ENCODE results near the gene PPP2CA.
"Not testable (repeated sequence)": the region's sequence is repeated elsewhere in the genome, so short reads cannot be mapped to it uniquely, and the experiment has no call there.

The PPP2CA gene

DNA sequence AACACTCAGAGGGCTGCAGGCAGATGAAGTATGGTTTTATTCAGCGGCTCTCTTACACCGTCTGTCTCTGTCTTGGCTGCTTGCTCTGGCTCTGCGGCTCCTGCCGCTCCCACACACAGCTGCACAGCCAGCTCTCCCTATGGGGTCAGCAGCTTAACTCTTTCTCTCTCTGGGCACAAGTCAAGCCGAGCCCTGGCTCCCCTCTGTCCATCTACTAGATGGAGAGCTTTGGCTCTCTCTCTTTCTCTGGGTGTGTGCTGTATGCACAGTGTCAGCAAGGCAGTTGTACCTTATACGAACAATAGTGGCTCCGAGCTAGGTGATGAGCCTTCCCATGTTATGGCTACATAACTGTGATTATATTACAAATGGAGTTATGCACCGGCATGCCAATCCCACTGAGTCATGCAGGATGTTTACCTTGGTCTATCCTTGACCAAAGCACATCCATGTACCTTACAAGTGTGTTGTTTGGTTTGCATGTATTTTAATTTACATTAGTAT, 19.3 kb upstream of the PPP2CA start:
- DNase-seq = no peak

DNA sequence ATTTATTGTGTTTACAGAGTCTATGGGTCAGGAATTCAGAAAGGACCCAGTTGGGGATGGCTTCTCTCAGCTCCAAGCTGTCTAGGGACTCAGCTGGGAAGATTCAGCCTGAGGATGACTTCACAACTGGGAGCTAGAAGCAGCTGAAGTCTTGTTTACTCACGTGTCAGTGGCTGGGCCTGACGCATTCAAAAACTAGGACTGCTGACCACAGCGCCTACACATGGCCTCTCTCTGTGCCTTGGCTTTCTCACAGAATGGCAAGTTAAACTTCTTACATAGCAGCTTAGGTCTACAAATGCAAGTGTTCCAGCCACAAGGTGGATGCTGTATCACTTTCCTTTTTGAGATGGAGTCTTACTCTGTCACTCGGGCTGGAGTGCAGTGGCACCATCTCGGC, 16.3 kb upstream of the PPP2CA start:
- DNase-seq = no peak

DNA sequence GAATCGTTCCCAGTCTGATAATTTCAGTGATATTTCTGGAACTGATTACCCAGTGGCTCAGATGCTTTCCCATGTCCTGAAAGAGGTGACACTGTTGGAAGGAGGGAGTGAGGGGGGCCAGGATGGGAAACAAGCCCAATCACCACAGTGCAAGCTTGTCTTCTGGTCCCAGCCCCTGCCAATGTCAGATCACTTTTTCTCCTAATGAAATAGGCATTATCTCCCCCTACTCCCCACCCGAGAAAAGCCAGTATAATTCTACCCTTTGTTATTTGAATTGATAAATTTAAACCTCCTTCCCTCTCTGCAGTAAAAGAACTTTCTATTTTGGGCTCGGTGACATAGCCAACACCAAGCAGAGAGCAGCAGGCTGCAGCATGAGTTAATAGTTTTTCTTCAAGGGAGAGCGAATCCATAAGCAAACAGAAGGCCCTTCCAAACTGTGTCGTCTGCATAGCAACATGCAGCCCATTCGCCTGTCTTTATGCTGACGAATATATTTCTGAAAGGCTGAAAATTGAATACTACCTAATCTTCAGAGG, 14.6 kb upstream of the PPP2CA start:
- DNase-seq = no peak

DNA sequence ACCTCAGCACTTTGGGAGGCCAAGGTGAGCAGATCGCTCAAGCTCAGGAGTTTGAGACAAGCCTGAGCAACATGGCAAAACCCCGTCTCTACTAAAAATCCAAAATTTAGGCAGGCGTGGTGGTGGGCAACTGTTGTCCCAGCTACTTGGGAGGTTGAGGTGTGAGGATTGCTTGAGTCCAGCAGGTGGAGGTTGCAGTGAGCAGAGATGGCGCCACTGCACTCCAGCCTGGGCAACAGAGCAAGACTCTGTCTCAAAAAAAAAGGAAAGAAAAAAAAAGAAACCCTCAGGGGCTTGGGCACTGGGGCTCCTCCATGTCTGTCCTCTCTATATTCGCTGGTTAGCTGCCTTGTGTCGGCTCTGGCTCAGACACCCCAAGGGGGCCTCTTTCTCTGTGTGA, 10.9 kb upstream of the PPP2CA start:
- no peak for DNase-seq

DNA sequence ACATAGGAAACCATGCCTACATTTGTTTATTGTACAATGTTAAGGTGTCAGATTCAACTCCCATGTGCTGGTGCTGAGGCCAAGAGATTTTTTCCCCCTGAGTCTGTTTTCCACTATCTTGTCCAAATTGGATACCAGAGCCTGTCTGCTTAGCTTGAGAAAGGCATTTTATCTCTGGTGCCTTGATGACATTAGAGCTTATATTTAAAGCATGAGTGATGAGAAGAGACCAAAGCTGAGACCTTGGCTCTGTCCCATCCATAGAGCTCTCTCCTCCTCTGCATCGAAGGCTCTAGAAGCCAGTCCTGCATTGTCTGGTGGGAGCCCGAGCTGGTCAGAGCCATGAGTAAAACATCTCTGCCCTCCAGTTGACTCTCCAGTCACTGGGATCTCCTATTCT, 10.4 kb upstream of the PPP2CA start:
- no peak for DNase-seq

DNA sequence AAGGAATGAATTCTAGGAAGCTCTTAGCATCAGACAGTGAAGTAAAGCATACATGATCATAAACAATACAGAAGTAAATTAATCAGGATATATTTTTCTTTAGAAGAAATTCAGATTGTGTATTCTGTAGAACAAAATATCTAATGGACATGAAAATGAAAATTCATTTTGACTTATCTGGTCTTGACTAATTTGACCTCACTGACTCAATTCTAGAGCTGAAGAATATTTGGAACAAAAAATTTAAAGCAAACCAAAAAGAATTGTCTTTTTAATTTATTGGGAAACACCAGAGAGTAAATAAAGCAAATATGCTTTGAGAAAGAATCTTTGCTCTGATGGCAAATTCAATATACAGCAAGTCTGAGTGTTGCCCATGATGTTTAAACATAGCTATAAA, 2.8 kb upstream of the PPP2CA start:
- DNase-seq = no peak

DNA sequence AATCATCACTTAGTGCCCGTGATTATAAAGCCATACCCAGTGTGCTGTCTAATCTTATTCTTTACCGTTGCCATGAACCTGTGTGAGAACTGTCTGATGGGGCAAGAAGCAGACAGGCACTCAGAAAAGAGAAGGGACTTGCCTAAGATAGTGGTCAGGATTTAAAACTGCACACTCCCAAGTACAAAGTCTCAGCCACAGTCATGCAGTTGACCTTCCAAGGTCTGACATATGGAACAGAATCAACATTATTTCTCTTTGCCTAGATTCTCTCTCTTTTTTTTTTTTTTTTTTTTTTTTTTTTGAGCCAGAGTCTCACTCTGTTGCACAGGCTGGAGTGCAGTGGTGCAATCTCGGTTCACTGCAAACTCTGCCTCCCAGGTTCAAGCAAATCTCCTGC, 1.9 kb upstream of the PPP2CA start:
- no peak for DNase-seq

DNA sequence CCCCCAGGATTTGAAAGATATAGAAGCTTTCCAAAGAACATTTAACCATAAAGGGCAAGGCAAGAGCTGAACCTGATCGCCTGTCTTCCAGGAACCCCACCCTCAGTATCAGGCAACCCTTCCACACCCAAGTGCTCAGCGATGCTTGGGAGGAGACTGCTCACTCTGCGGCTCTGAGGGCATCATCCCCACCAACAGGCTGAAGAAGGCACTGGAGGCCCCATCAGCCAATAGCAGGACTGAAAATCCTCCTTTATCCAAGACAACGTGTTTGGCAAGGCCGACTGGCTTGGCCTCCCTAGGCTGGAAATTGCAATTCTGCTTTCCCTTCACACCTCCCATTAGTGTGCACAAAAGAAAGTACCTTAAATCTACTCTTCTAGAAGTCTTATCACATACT, 1.4 kb upstream of the PPP2CA start:
- no peak for DNase-seq

DNA sequence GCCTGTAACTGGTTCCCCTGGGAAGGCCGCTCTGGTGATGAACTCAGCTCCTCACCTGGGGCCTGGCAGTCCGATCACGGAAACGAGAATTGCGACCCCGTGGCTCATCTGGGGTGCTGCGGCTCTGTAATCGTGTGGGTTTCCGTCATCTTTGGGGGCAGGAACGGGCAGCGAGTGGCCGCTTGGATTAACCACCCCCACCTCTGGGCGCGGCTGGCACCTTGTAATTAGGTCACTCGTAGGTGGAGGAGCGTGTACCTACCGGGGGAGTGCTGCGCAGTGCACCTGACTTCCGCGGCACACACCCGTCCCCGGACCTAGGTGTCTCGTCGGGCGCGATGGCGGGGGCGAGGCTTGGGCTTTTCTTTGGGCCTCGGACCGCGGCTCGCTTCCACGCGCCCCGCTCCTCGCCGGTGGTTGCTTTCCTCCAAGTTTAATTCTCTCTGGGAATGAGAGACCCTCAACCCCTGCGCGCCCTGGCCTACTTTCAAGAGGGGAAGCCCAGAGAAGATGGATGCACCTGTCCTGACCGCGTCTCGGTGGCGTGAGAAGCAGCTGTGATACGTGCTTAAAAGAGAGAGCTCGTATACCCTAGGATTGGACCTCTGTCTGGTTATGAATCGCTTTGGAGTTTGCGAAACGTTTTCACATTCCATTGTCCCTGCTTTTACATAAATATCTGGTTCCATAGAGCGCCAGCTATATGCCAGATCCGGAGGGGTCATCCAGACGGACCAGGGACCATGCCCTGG, 744 bp upstream of the PPP2CA start:
- DNase-seq = peak; percentile 78

DNA sequence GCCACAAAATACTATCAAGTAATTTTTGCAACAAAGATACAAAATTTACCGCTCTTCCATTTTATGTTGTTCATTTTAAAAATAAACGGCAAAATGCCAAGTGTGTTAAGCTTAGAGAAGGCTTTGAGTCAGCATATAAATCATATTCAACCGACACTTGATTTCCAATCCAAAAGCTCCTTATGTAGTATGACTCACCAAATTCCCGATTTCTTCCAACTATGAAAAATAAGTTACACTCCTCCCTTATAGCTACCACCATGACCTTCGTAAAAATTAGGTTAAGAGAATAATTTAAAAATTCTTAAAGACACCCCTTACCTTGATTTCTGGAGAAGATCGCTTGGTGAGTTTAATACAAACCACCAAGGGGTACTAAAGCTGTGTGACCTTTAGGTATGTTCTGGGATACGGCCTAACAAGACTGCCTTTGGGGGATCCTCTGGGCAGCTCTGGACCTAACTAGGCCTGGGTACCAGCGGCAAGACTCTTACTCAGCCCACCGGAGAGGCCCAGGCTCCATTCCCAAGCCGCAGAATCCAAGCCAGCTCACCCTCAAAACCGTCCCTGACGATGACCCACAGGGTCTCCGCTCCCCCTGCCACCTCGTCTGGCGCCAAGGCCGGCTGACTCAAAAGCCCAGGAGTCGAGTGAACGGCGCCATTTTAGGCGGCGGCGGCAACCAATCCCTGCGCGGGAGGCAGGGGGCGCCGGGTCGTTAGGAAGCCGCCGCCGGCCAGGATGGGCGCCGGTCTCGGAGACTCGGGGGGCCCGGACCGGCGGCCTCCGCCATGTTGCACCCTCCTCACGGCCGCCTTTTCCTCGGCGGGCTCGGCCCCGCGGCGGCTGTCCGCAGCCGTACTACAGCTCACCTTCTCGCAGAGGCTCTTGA, 739 bp downstream of the PPP2CA start:
- DNase-seq = peak; percentile 59

DNA sequence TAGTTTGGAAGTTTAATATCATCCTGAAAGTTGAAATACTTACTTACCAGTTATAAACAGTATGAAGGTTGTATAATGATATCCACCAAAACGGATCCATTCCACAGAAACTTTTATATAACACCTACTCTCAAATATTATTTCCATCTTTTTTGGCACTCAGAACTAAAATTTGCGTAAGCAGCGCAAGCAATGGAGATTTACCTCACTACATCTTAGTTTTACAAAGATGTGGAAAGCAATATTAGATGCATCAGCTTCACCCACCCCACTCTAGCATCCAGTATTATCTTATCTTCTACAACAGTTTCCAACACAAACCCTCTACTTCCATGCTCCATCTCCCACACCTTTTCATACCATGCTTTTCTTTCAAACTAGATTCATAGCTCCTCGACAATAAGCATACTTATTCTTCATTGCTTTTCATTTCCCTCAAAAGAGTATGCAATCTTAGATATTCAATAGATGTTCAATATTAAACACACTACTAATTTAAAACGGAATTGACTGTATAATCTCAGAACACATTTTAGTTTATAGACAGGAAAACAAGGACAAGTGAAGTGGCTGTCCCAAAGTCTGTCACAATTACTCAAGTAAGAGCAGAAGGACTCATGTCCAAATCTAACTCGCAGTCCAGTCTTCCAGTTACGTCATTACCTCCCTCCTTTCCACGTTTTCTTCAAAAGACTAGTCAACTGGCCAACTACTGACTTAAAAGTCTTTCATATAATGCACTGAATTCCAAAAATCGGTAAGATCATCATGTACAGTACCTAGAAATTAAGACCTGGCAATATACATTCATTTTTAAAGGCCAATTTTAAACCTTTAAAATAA, 2.2 kb downstream of the PPP2CA start:
- no peak for DNase-seq

DNA sequence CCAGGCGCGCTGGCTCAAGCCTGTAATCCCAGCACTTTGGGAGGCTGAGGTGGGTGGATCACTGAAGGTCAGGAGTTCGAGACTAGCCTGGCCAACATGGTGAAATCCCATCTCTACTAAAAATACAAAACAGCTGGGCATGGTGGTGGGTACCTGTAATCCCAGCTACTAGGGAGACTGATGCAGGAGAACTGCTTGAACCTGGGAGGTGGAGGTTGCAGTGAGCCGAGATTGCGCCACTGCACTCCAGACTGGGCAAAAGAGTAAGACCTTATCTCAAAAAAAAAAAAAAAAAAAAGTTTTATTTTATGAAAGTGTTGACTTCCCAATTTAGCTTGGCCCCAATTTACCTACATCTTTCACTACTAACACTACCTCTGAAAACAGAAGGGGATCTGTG, 4.2 kb downstream of the PPP2CA start:
- not testable (repeated sequence) for DNase-seq

DNA sequence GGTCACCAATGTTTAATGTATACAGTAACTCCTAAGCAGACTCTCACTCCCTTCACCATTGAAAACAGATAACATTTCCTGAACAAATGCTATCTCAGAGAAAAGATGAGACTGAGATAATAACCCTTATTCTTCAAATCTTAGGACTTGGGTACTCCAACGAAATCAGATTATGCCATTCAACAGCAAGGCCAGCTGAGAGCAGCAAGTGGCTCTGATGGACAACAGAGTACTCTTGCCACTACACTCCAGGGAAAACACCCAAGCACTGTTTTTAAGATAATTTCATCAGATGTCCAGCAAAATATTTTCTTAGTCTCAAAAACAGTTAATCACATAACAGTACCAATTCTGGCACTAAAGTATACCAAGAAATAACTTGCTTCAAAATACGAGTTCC, 10.1 kb downstream of the PPP2CA start:
- DNase-seq = no peak

DNA sequence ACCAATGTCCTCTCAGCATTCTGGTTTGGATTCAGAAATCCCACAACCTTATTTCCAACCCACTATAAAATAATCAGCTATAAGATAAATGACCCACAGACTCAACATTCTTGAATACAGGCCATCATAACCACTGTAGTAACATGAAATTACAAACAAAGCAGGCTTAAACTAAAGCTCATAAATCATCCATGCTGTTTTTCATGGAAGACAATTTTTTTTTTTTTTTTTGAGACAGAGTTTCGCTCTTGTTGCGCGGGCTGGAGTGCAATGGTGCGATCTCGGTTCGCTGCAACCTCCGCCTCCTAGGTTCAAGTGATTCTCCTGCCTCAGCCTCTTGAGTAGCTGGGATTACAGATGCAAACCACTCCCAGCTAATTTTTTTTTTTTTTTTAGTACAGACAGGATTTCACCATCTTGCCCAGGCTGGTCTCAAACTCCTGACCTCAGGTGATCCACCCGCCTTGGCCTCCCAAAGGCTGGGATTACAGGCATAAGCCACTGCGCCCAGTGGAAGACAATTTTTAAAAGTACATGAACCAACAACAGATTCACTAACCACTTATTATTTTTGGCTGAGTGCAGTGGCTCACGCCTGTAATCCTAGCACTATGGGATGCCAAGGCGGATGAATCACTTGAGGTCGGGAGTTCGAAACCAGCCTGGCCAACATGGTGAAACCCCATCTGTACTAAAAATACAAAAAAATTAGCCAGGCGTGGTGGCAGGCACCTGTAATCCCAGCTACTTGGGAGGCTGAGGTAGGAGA, 14.4 kb downstream of the PPP2CA start:
- DNase-seq = not testable (repeated sequence)

DNA sequence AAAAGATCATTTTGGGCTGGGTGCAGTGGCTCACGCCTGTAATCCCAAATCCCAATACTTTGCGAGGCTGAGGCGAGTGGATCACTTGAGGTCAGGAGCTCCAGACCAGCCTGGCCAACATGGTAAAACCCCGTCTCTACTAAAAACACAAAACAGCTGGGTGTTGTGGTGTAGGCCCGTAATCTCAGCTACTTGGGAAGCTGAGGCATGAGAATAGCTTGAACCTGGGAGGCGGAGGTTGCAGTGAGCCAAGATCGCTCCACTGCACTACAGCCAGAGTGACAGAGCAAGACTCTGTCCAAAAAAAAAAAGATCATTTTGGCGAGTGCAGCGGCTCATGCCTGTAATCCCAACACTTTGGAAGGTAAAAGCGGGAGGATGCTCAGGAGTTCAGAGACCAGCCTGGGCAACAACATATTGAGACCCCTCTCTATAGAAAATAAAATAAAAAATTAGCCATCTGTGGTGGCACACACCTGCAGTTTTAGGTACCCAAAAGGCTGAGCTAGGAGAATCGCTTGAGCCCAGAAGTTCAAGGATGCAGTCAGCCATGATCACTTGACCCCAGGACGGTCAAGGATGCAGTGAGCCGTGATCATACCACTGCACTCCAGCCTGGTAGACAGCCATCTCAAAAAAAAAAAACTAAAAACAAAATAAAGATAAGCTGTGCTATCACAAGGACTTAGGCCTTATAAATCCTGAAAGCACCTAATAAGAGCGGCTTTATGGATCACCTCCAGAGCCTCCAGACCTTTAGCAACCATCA, 16.2 kb downstream of the PPP2CA start:
- DNase-seq = no peak

DNA sequence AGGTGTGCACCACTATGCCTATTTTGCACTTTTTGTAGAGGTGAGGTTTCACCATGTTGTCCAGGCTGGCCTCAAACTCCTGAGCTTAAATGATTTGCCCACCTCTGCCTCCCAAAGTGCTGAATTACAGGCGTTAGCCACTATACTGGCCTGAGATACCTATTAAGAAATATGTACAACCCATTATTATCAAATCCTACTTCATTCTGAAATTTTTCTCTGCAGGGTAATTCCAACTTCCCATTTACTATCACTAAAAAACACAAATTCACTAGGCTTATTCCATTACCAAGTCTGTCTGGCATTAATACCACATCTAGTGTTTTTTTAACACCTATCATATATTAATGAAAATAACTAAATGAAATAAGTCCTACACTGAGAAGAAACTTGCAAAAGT, 18.2 kb downstream of the PPP2CA start:
- DNase-seq = no peak

DNA sequence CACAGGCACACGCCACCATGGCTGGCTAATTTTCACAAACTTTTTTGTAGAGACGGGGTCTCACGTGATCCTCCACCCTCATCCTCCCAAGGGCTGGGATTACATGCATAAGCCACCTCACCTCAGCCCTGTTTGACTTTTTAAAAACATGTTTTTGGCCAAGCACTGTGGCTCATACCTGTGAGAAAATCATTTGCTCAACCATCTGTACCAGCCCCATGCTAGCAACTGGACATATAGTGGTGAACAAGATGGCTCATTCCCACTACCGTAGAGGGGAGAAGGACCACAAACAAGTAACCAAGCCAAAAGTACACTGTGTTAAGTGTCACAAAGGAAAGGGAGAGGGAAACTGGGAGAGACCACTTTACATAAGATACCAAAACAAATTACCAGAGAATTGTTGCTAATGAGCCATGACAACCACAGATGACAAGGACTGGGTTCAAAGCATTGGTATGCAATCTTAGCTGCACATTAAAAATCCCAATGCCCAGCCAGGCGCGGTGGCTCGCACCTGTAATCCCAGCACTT, 19.2 kb downstream of the PPP2CA start:
- no peak for DNase-seq

DNA sequence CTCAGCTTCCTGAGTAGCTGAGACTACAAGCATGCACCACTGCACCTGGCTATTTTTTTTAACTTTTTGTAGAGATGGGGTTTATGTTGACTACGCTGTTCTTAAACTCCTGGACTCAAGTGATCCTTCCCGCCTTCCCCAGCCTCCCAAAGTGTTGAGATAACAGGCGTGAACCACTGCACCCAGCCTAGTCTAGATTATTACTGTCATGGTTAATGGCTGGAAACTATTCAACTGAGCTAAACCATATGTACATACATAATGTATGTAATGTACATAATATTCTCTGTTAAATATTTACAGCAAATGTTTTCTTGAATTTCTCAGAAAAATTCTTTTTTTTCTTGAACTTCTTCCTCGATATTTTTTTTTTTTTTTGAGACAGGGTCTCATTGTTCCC, 21.3 kb downstream of the PPP2CA start:
- DNase-seq = no peak

DNA sequence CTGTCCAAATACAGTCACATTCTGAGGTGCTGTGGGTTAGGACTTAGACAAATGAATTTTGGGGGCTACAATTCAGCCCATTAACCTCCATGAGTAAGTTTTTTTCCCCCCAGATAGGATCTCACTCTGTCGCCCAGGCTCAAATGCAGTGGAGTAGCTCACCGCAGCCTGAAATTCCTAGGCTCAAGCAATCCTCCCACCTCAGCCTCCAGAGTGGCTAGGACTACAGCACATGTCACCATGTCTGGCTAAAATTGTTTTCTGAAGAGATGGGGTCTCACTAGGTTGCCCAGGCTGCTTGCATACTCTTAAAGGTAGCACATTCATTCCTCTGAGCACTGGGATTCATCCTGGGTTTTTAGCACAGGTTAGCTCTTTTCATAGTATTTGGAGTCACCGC, 22.2 kb downstream of the PPP2CA start:
- DNase-seq = no peak

DNA sequence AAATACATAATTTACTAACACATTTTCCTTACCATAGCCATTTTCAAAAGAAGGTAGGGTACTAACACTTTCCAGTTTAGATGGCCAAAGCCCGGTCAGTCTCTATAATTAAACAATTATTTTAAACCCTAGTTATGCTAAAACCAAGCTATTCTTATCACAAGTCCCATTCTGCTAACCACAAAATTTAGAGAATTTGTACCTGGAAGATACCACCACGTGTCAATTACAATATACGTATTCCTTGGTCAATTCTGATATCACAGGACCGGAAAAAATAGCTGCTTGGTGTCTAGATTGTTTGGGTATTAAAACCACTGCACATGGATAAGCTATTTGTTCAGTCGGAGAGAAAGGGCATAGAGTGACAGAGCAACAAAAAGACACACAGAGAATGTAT, 30.2 kb downstream of the PPP2CA start:
- DNase-seq = no peak

DNA sequence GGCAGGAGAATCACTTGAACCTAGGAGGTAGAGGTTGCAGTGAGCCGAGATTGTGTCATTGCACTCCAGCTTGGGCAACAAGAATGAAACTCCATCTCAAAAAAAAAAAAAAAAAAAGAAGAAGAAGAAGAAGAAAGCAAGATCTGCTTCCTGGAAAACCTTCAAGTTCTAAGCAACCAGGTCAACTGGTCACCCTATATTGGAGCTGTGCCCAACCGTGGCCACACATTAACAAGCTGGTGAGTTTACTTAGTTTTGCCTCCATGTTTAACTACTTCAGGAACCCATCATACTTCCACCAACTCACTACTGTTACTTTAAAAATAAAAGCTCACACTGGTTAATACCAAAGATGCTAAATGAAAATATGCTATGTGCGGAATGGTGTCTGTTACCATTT, 36.8 kb downstream of the PPP2CA start:
- no peak for DNase-seq

All from activated gamma-delta T cell (primary cell).